Activated CD4-positive, alpha-beta memory T cell treated with anti-CD3 and anti-CD28 coated beads, Interleukin-2, amount 10 ng/mL, durations not matched to agents 7 days and 5 days (primary cell): ENCODE measurements around the gene CAPN9. TPM values are rescaled to one million over a fixed set of nuclear protein-coding genes. Genes with fewer than 3 reads are reported as not detected.

Experiments
- CTCF ChIA-PET: fragments of 350-600 bp; sonication (Branson Sonifier 250); formaldehyde crosslinking; loops from one replicate; lab custom pipeline; 2021; ENCODE audit warnings: antibody characterized with exemption, inconsistent platforms; lab: Charles Lee
- POLR2A ChIA-PET: fragments of 350-600 bp; sonication (Branson Sonifier 250); formaldehyde crosslinking; loops from one replicate; lab custom pipeline; 2021; ENCODE audit warnings: antibody characterized with exemption; lab: Charles Lee
- DNase-seq: peaks from one replicate; pipeline ENCODE4 v3.0.0-alpha.2; 2020
- H3K27ac Mint-ChIP-seq: one replicate; pipeline ENCODE4 v1.8.0; 2021; ENCODE audit warnings: mild to moderate bottlenecking, mixed read lengths
- H3K27me3 Mint-ChIP-seq: one replicate; pipeline ENCODE4 v1.8.0; 2021; ENCODE audit warnings: mixed read lengths
- H3K36me3 Mint-ChIP-seq: one replicate; pipeline ENCODE4 v1.8.0; 2021; ENCODE audit warnings: low read depth, mixed read lengths
- H3K4me1 Mint-ChIP-seq: one replicate; pipeline ENCODE4 v1.8.0; 2021; ENCODE audit warnings: mixed read lengths
- H3K4me3 Mint-ChIP-seq: one replicate; pipeline ENCODE4 v1.8.0; 2021; ENCODE audit warnings: mild to moderate bottlenecking, mixed read lengths
- H3K9me3 Mint-ChIP-seq: one replicate; pipeline ENCODE4 v1.8.0; 2021; ENCODE audit warnings: mixed read lengths
- total RNA-seq, 2 experiments: library from RNA; stranded (reverse); gene quantifications; one replicate each; pipeline ENCODE4 v1.2.3, GENCODE V29; 2021

CAPN9 gene
- total RNA-seq, 2 experiments from 2014 or later, result not detected

DNA sequence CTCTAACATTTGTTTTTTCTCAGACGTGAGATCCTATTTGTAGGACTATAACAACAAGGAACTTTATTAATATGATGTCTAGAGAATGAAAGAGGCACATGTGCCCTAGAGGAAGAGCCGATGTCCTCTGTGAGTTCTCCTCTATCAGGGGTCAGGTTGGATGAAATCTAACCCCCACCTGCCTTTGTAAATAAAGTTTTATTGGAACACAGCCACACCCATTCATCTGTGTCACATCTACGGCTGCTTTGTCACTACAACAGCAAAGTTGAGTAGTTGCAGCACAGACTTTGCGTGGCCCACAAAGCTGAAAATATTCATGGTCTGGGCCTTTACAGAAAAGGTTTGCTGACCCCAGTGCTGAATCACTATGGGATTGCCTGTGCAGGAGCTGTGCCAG lies 571 bp upstream of the CAPN9 start:
- H3K27ac Mint-ChIP-seq, result no peak overlapping the region
- H3K4me3 Mint-ChIP-seq, result no peak overlapping the region
- H3K36me3 Mint-ChIP-seq, result no peaks in the 10 kb centered on the region
- no peaks in the 10 kb centered on the region for H3K9me3 Mint-ChIP-seq
- ChIA-PET CTCF (no interaction called here), POLR2A (no interaction called here)
- DNase-seq, result no peak
- no peaks in the 10 kb centered on the region for H3K4me1 Mint-ChIP-seq
- H3K27me3 Mint-ChIP-seq, result peaks cover 2% of the 10 kb centered on the region

DNA sequence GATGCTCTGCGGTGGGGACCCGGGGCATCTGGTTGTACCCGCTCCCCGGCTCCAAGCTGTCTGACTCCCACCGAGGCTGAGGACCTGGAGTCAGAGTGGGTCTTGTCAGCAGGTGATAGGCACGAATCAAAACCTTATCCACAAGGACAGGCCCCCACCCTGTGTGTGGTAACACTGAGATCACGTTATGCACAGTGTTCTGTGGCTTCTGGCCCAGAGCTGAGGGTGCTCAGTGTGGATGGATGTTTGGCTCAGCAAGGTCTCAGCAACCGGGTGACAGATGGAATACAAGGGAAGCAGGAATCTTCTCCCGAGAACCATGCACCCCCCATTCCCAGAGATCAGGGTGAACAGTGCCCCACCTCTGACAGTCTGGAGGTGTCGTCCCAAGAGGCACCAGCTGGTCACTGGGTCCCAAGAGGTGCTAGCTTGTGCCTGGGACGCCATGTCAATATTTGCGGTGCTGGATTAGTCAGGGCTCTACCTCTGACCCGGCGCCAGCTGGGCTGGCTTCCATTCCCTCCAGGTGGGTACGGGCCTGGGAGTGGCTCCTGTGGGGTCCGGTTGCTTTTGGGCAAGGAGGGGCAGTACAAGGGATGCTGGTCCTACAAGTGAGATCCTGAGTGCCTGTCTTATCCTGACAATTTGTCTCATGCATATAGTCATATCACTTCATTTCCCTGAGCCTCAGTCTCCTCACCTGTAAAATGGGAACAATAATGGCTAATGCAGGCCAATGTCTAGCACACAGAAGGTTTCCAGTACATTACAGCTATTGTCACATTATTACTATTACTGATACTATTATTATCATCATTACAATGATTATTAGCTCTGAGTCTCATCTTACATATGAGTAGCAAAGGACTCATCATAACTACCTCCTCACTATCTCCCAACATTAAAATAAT lies 957 bp downstream of the CAPN9 start:
- POLR2A ChIA-PET, result no interaction called here
- DNase-seq, result no peak
- Mint-ChIP-seq H3K4me1 (no peaks in the 10 kb centered on the region), H3K27me3 (no peaks in the 10 kb centered on the region), H3K27ac (no peak overlapping the region), H3K4me3 (no peak overlapping the region), H3K36me3 (no peaks in the 10 kb centered on the region), H3K9me3 (no peaks in the 10 kb centered on the region)
- CTCF ChIA-PET, result no interaction called here

GRCh38 chr1:230749150-230749549 lies 2.0 kb downstream of the CAPN9 start:
- no peaks in the 10 kb centered on the region for H3K36me3 Mint-ChIP-seq
- H3K27me3 Mint-ChIP-seq, result no peaks in the 10 kb centered on the region
- H3K4me3 Mint-ChIP-seq, result no peak overlapping the region
- H3K27ac Mint-ChIP-seq, result no peak overlapping the region
- DNase-seq, result no peak
- CTCF ChIA-PET, result no interaction called here
- no peaks in the 10 kb centered on the region for H3K4me1 Mint-ChIP-seq
- POLR2A ChIA-PET, result no interaction called here
- no peaks in the 10 kb centered on the region for H3K9me3 Mint-ChIP-seq

- DNase-seq, result no peak
- H3K4me1 Mint-ChIP-seq, result no peaks in the 10 kb centered on the region
- CTCF ChIA-PET, result no interaction called here
- no peak overlapping the region for H3K27ac Mint-ChIP-seq
- no peaks in the 10 kb centered on the region for H3K27me3 Mint-ChIP-seq
- no peaks in the 10 kb centered on the region for H3K9me3 Mint-ChIP-seq
- H3K36me3 Mint-ChIP-seq, result no peaks in the 10 kb centered on the region
- POLR2A ChIA-PET, result no interaction called here
- H3K4me3 Mint-ChIP-seq, result no peak overlapping the region
Measured at GRCh38 chr1:230749635-230750034, 2.4 kb downstream of the CAPN9 start.

- CTCF ChIA-PET, result no interaction called here
- Mint-ChIP-seq H3K9me3 (no peaks in the 10 kb centered on the region), H3K27ac (no peak overlapping the region), H3K27me3 (no peaks in the 10 kb centered on the region), H3K36me3 (no peaks in the 10 kb centered on the region), H3K4me1 (no peaks in the 10 kb centered on the region), H3K4me3 (no peak overlapping the region)
- POLR2A ChIA-PET, result no interaction called here
- no peak for DNase-seq
Measured at GRCh38 chr1:230750576-230750975, 3.4 kb downstream of the CAPN9 start.

DNA sequence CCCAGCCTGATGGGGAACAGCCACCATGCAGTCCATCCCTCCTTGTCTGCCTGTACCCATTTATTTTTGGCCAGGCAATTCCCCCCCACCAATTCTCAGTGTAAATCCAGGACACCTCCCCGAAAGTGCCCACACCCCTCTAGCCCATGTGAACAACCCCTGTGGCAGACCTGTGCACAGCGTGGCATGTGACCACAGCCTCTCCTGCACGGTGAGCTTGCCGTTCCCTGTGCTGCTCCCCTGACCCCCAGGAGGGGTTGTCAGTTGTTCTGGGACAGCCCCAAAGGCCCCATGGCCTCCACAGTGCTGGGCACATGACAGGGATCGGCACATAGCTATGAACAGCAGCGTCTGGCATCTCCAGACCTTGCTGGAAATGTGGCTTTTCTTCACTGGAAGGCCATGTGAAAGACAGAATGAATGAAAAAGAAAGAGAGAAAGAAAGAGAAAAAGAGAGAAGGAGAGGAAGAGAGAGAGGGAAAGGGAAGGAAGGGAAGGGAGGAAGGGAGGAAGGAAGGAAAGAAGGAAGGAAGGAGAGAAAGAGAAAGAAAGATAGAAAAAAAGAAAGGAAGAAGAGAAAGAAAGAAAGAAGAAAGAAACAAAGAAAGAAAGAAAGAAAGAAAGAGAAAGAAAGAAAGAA lies 3.9 kb downstream of the CAPN9 start:
- CTCF ChIA-PET, result no interaction called here
- no peaks in the 10 kb centered on the region for H3K4me1 Mint-ChIP-seq
- no peak overlapping the region for H3K4me3 Mint-ChIP-seq
- no peak overlapping the region for H3K27ac Mint-ChIP-seq
- H3K36me3 Mint-ChIP-seq, result no peaks in the 10 kb centered on the region
- POLR2A ChIA-PET, result no interaction called here
- no peak for DNase-seq
- no peaks in the 10 kb centered on the region for H3K9me3 Mint-ChIP-seq
- H3K27me3 Mint-ChIP-seq, result peaks cover 4% of the 10 kb centered on the region

DNA sequence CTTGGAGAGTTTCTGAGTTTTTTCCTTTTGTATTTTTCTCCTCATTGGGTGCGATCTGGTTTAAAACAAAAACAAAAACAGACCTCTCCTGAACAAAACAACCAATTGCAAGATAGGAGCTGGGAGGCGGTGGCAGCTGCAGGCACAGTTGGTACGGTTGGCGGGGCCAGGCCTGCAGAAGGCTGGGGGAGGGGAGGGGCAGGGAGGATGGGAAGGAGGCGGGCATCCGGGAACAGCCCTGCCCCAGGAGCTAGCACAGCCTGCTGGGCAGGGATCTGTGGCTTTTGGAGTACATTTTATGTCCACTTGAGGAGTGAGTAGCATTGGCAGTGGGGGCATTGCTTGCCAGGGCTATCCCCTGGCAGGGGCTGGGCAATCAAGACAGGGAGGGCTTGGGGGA lies 5.2 kb downstream of the CAPN9 start:
- H3K4me3 Mint-ChIP-seq, result no peak overlapping the region
- no peak overlapping the region for H3K27ac Mint-ChIP-seq
- no peaks in the 10 kb centered on the region for H3K9me3 Mint-ChIP-seq
- H3K27me3 Mint-ChIP-seq, result peaks cover 7% of the 10 kb centered on the region
- DNase-seq, result no peak
- no peaks in the 10 kb centered on the region for H3K4me1 Mint-ChIP-seq
- CTCF ChIA-PET, result no interaction called here
- no peaks in the 10 kb centered on the region for H3K36me3 Mint-ChIP-seq
- POLR2A ChIA-PET, result no interaction called here

- CTCF ChIA-PET, result no interaction called here
- no peaks in the 10 kb centered on the region for H3K36me3 Mint-ChIP-seq
Measured at GRCh38 chr1:230753191-230753585, 6.0 kb downstream of the CAPN9 start.

GRCh38 chr1:230753586-230754251 lies 6.5 kb downstream of the CAPN9 start:
- ChIA-PET CTCF (no interaction called here), POLR2A (no interaction called here)
- Mint-ChIP-seq H3K36me3 (no peaks in the 10 kb centered on the region), H3K4me3 (no peak overlapping the region), H3K9me3 (no peaks in the 10 kb centered on the region), H3K4me1 (no peaks in the 10 kb centered on the region), H3K27ac (no peak overlapping the region), H3K27me3 (peaks cover 7% of the 10 kb centered on the region)
- no peak for DNase-seq

More at GRCh38 chr1:230753191-230753585, 6.0 kb downstream of the CAPN9 start:
- H3K9me3 Mint-ChIP-seq, result no peaks in the 10 kb centered on the region
- POLR2A ChIA-PET, result no interaction called here
- H3K4me3 Mint-ChIP-seq, result no peak overlapping the region
- no peaks in the 10 kb centered on the region for H3K4me1 Mint-ChIP-seq
- peaks cover 7% of the 10 kb centered on the region for H3K27me3 Mint-ChIP-seq
- H3K27ac Mint-ChIP-seq, result no peak overlapping the region
- DNase-seq, result no peak

- Mint-ChIP-seq H3K9me3 (no peaks in the 10 kb centered on the region), H3K4me1 (no peaks in the 10 kb centered on the region), H3K4me3 (no peak overlapping the region), H3K36me3 (no peaks in the 10 kb centered on the region), H3K27ac (no peak overlapping the region), H3K27me3 (peaks cover 9% of the 10 kb centered on the region)
- CTCF ChIA-PET, result no interaction called here
- no peak for DNase-seq
- POLR2A ChIA-PET, result no interaction called here
Measured at GRCh38 chr1:230754796-230755195, 7.6 kb downstream of the CAPN9 start.

DNA sequence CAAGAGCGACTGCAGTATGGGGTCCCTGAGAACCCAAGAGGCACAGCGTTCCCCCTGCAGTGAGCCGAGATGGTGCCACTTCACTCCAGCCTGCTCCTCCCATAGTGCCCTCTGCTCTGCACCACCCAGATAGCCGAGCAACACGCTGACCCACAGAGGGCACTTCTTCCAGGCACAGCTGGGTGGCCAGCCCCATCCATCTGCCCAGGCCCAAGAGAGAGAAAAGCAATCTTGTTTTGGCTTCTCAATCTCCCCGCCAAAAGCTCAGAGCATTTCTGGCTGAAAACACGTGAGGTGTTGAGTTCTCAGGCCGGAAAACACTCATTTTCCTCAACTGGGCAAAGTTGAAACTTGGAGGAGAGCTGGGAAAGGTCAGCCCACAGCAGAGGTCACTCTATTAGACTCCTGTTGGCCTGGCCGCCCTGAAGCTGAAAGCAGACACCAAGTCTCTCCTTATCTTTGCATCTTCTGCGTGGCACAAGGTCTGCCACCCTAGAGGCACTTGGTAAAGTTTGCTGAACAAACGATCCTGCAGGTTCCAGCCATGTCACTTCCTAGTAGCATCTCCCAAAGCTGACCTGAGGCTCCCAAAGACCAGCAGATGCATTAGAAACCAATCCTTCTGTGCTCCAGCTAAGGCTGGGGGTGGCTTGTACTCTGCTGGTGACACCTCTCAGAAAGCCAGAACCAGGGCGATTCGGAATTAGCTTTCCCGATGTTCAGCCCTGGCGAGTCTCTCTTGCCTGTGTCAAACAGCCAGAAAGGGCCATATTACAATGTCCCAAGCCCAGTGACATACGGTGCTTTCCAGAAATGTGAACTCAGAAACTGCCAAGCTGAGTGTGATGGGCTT lies 10.9 kb downstream of the CAPN9 start:
- Mint-ChIP-seq H3K27ac (no peak overlapping the region), H3K4me3 (no peak overlapping the region), H3K36me3 (no peaks in the 10 kb centered on the region), H3K4me1 (no peaks in the 10 kb centered on the region), H3K27me3 (peaks cover 9% of the 10 kb centered on the region), H3K9me3 (no peaks in the 10 kb centered on the region)
- CTCF ChIA-PET, result no interaction called here
- no peak for DNase-seq
- POLR2A ChIA-PET, result no interaction called here

DNA sequence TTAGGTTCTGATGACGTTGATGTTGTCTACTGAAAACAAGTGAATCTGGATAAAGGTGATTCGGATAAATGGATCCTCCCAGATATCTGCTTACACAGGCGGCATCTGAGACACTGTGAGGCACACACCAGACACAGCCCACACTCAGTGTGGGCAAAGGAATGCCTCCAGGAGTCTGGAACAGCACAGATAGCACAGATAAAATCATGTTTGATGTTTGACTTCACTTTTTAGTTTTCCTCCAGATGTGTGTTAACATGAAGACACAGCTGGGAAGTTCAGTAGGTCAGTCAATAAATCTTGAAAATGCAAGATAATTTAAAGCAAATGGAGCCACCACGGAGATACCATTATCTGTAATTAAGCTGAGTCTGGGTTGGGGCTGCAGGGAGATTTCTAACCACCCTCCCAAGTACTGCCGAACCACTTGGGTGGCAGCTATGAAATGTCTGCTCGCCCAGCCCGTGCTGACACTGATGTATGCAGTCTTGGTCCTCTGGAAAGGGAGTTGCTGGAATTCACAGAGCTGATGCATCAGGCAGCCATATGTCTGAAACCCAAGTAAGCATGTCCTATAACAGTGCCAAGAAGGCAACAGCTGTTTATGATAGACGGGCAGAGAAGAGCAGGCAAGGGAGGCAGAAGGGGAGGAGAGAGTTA lies 11.7 kb downstream of the CAPN9 start:
- no peak overlapping the region for H3K27ac Mint-ChIP-seq
- POLR2A ChIA-PET, result no interaction called here

More for the DNA sequence above, 11.7 kb downstream of the CAPN9 start:
- no peaks in the 10 kb centered on the region for H3K9me3 Mint-ChIP-seq
- no peaks in the 10 kb centered on the region for H3K4me1 Mint-ChIP-seq
- H3K4me3 Mint-ChIP-seq, result no peak overlapping the region
- H3K36me3 Mint-ChIP-seq, result no peaks in the 10 kb centered on the region
- CTCF ChIA-PET, result no interaction called here
- peaks cover 9% of the 10 kb centered on the region for H3K27me3 Mint-ChIP-seq
- DNase-seq, result no peak
